HFFc6 (cell line): ENCODE results near the gene TMEFF1. TPM values are rescaled to one million over a fixed set of nuclear protein-coding genes. Genes with fewer than 3 reads are reported as not detected.

Experiments
- DNase-seq: peaks from one replicate; pipeline ENCODE4 v3.0.0-alpha.2; 2018
- H3K27ac Mint-ChIP-seq: 2 replicates; pipeline ENCODE4 v1.8.0; 2020; ENCODE audit warnings: mild to moderate bottlenecking, mixed read lengths
- H3K27me3 Mint-ChIP-seq: 2 replicates; pipeline ENCODE4 v1.8.0; 2021; ENCODE audit warnings: mild to moderate bottlenecking, moderate library complexity, mixed read lengths; ENCODE audit not compliant: insufficient read depth
- H3K36me3 Mint-ChIP-seq: 2 replicates; pipeline ENCODE4 v1.8.0; 2021; ENCODE audit warnings: low read depth, mixed read lengths
- H3K4me1 Mint-ChIP-seq: 2 replicates; pipeline ENCODE4 v1.8.0; 2020; ENCODE audit warnings: low read depth, mixed read lengths
- H3K4me3 Mint-ChIP-seq: 2 replicates; pipeline ENCODE4 v1.8.0; 2020; ENCODE audit warnings: mild to moderate bottlenecking, moderate library complexity, mixed read lengths
- H3K9me3 Mint-ChIP-seq: 2 replicates; pipeline ENCODE4 v1.8.0; 2020; ENCODE audit warnings: mild to moderate bottlenecking, mixed read lengths
- total RNA-seq, 6 experiments: library from RNA; stranded (reverse); fragmentation: NEBNext Ultra II Directional; extraction: Animal tissue kit (Norgen Biotek cat#: 25700); gene quantifications; 2 replicates in 1 of 6; 3 replicates in 5 of 6; pipeline ENCODE4 v1.2.3, GENCODE V29; 2021
- TF ChIP-seq, protein P1 (sequence below): fragments of 200-600 bp; sonication (generic); IDR thresholded peaks from 2 replicates; pipeline ENCODE4 v1.5.0; 2021; ENCODE audit warnings: antibody characterized with exemption, mild to moderate bottlenecking

TMEFF1 gene
- total RNA-seq, 6 experiments from 2014 or later = 1.3 to 2.4 (median 1.6) TPM

GRCh38 chr9:100474082-100474923 lies 1.4 kb downstream of the TMEFF1 start:
- Mint-ChIP-seq H3K4me3 (peak overlapping the region; percentile 81), H3K27ac (no peak overlapping the region), H3K36me3 (no peaks in the 10 kb centered on the region), H3K9me3 (no peaks in the 10 kb centered on the region), H3K4me1 (peaks cover 14% of the 10 kb centered on the region), H3K27me3 (no peaks in the 10 kb centered on the region)
- TF ChIP-seq, protein P1, sequence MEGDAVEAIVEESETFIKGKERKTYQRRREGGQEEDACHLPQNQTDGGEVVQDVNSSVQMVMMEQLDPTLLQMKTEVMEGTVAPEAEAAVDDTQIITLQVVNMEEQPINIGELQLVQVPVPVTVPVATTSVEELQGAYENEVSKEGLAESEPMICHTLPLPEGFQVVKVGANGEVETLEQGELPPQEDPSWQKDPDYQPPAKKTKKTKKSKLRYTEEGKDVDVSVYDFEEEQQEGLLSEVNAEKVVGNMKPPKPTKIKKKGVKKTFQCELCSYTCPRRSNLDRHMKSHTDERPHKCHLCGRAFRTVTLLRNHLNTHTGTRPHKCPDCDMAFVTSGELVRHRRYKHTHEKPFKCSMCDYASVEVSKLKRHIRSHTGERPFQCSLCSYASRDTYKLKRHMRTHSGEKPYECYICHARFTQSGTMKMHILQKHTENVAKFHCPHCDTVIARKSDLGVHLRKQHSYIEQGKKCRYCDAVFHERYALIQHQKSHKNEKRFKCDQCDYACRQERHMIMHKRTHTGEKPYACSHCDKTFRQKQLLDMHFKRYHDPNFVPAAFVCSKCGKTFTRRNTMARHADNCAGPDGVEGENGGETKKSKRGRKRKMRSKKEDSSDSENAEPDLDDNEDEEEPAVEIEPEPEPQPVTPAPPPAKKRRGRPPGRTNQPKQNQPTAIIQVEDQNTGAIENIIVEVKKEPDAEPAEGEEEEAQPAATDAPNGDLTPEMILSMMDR = no peak
- no peak for DNase-seq

- H3K36me3 Mint-ChIP-seq = no peaks in the 10 kb centered on the region
- TF ChIP-seq, protein P1 = no peak
- H3K9me3 Mint-ChIP-seq = no peaks in the 10 kb centered on the region
- no peak overlapping the region for H3K4me3 Mint-ChIP-seq
- peaks cover 14% of the 10 kb centered on the region for H3K4me1 Mint-ChIP-seq
- no peak overlapping the region for H3K27ac Mint-ChIP-seq
- no peak for DNase-seq
- H3K27me3 Mint-ChIP-seq = no peaks in the 10 kb centered on the region
Observed at GRCh38 chr9:100474924-100475276, 2.0 kb downstream of the TMEFF1 start.

DNA sequence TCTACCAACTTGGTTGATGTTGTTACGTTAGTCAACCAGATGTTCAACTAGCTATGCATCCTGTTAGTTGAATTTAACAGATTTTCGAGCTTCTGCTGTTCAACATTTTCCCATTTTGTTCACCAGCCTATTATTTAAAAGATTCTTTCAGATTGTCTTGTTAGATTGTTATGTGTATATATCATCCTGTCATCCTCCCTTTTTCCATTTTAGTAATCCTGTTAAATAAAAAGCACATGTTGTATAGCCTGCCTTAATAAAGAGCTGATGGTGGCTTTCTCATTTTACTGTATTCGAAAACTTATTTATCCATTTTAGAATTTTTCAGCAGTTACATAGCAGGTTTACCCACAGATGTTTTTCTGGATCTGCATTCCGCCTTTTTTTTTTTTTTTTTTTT lies 4.3 kb downstream of the TMEFF1 start:
- TF ChIP-seq, protein P1 = no peak
- H3K4me3 Mint-ChIP-seq = no peak overlapping the region
- H3K27ac Mint-ChIP-seq = no peak overlapping the region
- H3K9me3 Mint-ChIP-seq = no peaks in the 10 kb centered on the region
- no peaks in the 10 kb centered on the region for H3K36me3 Mint-ChIP-seq
- H3K27me3 Mint-ChIP-seq = no peaks in the 10 kb centered on the region
- peaks cover 12% of the 10 kb centered on the region for H3K4me1 Mint-ChIP-seq
- DNase-seq = no peak

- no peak overlapping the region for H3K4me3 Mint-ChIP-seq
- H3K36me3 Mint-ChIP-seq = no peaks in the 10 kb centered on the region
- no peaks in the 10 kb centered on the region for H3K9me3 Mint-ChIP-seq
- H3K27ac Mint-ChIP-seq = no peak overlapping the region
- H3K27me3 Mint-ChIP-seq = no peaks in the 10 kb centered on the region
- peaks cover 9% of the 10 kb centered on the region for H3K4me1 Mint-ChIP-seq
- TF ChIP-seq, protein P1 = no peak
- DNase-seq = no peak
Observed at GRCh38 chr9:100478192-100478591, 5.2 kb downstream of the TMEFF1 start.

- Mint-ChIP-seq H3K4me1 (no peaks in the 10 kb centered on the region; the same call in 1 of the 2 replicates), H3K9me3 (no peaks in the 10 kb centered on the region), H3K36me3 (no peaks in the 10 kb centered on the region), H3K27me3 (no peaks in the 10 kb centered on the region), H3K27ac (no peak overlapping the region), H3K4me3 (no peak overlapping the region)
- TF ChIP-seq, protein P1 = no peak
- no peak for DNase-seq
Observed at GRCh38 chr9:100479820-100480219, 6.9 kb downstream of the TMEFF1 start.
